Activated CD8-positive, alpha-beta memory T cell treated with anti-CD3 and anti-CD28 coated beads, Interleukin-2, amount 10 ng/mL, durations not matched to agents 7 days and 5 days (primary cell): ENCODE results near the gene ZNF442. TPM values are rescaled to one million over a fixed set of nuclear protein-coding genes. Genes with fewer than 3 reads are reported as not detected.

Experiments
- total RNA-seq, 2 experiments: library from RNA; stranded (reverse); gene quantifications; one replicate each; pipeline ENCODE4 v1.2.3, GENCODE V29; 2021

Gene ZNF442
- total RNA-seq, 2 experiments from 2014 or later: 0.55 to 0.56 TPM

Other genes starting within 250 kb of the ZNF442 start
- gene ZNF20, start 225.3 kb downstream of the ZNF442 start, total RNA-seq: 1 to 10 TPM; 3.7 to 5.2 TPM
- 1 to 10 TPM; 3.9 to 4.3 TPM for gene ZNF625, start 208.9 kb downstream of the ZNF442 start, total RNA-seq
- gene ZNF136, start 202.6 kb downstream of the ZNF442 start, total RNA-seq: 10 to 100 TPM; 11.3 to 12.9 TPM
- 10 to 100 TPM in 1 of 2 experiments, 1 to 10 TPM in 1; 9.7 to 11.9 TPM for gene ZNF44, start 70.8 kb downstream of the ZNF442 start, total RNA-seq
- 1 to 10 TPM; 2.4 to 3.3 TPM for gene ZNF563, start 32.0 kb downstream of the ZNF442 start, total RNA-seq
- gene ZNF799, start 35.6 kb upstream of the ZNF442 start, total RNA-seq: 1 to 10 TPM; 4.6 to 4.8 TPM
- gene ZNF443, start 75.3 kb upstream of the ZNF442 start, total RNA-seq: 1 to 10 TPM; 3.7 to 4.3 TPM
- 1 to 10 TPM; 1.4 to 1.9 TPM for gene ZNF709, start 119.1 kb upstream of the ZNF442 start, total RNA-seq
- 10 to 100 TPM in 1 of 2 experiments, 1 to 10 TPM in 1; 9.6 to 10.6 TPM for gene ZNF564, start 185.8 kb upstream of the ZNF442 start, total RNA-seq
- 10 to 100 TPM; 14.0 to 14.7 TPM for gene ZNF490, start 245.1 kb upstream of the ZNF442 start, total RNA-seq
- gene ZNF791, start 245.2 kb upstream of the ZNF442 start, total RNA-seq: 10 to 100 TPM; 30.0 to 41.5 TPM